ENCODE results near the gene NPHP1.

GRCh38 chr2:110215566-110216158 lies 10.8 kb upstream of the NPHP1 start:
- no peak for TF ChIP-seq MAX (IDR thresholded peaks at IDR 0.05)
- TF ChIP-seq NFIC (IDR thresholded peaks at IDR 0.05), result no peak
- TF ChIP-seq RAD21 (IDR thresholded peaks at IDR 0.05; ENCODE audit: low read depth), result no peak
- no peak for TF ChIP-seq EP300 (IDR thresholded peaks at IDR 0.05; ENCODE audit: borderline replicate concordance)
- TF ChIP-seq CREB1 (IDR thresholded peaks at IDR 0.05; ENCODE audit: low read depth), result no peak
- no peak for TF ChIP-seq EGR1 (IDR thresholded peaks at IDR 0.05)
- TF ChIP-seq REST (IDR thresholded peaks at IDR 0.05; ENCODE audit: low read depth), result no peak
- TF ChIP-seq TEAD4 (IDR thresholded peaks at IDR 0.05), result no peak
- TF ChIP-seq USF1 (IDR thresholded peaks at IDR 0.05), result no peak
- no peak for TF ChIP-seq YY1 (IDR thresholded peaks at IDR 0.05; ENCODE audit: low read depth)
- no peak for TF ChIP-seq FOXM1 (IDR thresholded peaks at IDR 0.05; ENCODE audit: borderline replicate concordance, low read depth)
